ENCODE data around the gene ATP9B. TPM values are rescaled to one million over a fixed set of nuclear protein-coding genes. Genes with fewer than 3 reads are reported as not detected.

ATP9B gene
- total RNA-seq, 1 experiment from 2014 or later = 17.8 TPM

DNA sequence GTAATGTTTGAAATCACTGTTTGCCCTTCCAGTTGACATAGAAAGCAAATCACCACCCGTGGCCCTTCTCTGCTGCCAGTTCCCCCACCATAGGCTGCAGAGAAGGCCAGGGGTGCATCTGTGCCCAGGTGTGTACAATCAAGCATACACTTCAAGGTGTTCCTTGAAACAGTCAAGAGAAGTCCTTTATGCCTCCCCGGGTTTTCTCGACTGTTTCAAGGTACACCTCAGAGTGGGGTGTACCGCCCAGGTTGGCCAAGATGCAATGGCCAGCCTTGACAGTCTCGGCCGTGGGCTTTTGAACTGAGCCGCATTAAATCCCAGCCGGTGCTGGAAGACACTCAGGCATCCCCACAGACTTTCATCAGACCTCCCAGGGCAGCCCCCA lies 21.0 kb upstream of the ATP9B start:
- ChIA-PET RAD21 (ENCODE audit: low non-redundant PET in 1 of 2, low total read pairs in 2 of 2, uncharacterized antibody in 2 of 2, unreplicated experiment in 2 of 2) (no interaction called here), POLR2A (no interaction called here), CTCF (no interaction called here)
- no peak for TF ChIP-seq EGR1 (IDR thresholded peaks at IDR 0.05; ENCODE audit: low read depth)
- TF ChIP-seq ELF1 (IDR thresholded peaks at IDR 0.05; ENCODE audit: borderline replicate concordance, low read depth) = no peak
- no peaks in the 10 kb centered on the region; the same call in 1 of the 2 replicates for H3K27me3 ChIP-seq (ENCODE audit: insufficient read depth, low read length)
- H3K4me3 ChIP-seq (replicated peaks in 1 of 2; ENCODE audit: low read depth in 1 of 2, low read length in 2 of 2) = no peak overlapping the region
- H3K9me3 ChIP-seq (ENCODE audit: control insufficient read depth in 1 of 2, insufficient read depth in 1 of 2, low read depth in 1 of 2, low read length in 2 of 2) = no peaks in the 10 kb centered on the region
- H3K4me2 ChIP-seq (ENCODE audit: low read length) = peak overlapping the region; percentile 30; the same call in 1 of the 2 replicates
- no peaks in the 10 kb centered on the region for H3K9me2 ChIP-seq (ENCODE audit: insufficient read depth)
- peak overlapping the region; percentile 26 for H2AFZ ChIP-seq (ENCODE audit: low read depth, low read length, poor library complexity, severe bottlenecking)
- no peak overlapping the region for H3K27ac ChIP-seq (ENCODE audit: low read depth, low read length)
- 0 out of 2 replicates have a peak, but pooled peaks have one; percentile 14 for ATAC-seq
- no peaks in the 10 kb centered on the region for H4K20me1 ChIP-seq (ENCODE audit: insufficient read depth)
- no peak overlapping the region for H3K9ac ChIP-seq (ENCODE audit: low read length)
- DNase-seq (ENCODE audit: low read depth, low spot score) = no peak
- intact Hi-C loops (cut with micrococcal nuclease) = no loop called here
- BruUV-seq (replicated peaks) = no TSS peak
- peaks cover 0 to 6% of the 10 kb centered on the region in 2 experiments; a peak in 3 of 4 replicates for H3K4me1 ChIP-seq (ENCODE audit: control insufficient read depth in 1 of 2, insufficient read depth in 2 of 2, low read length in 2 of 2)
- H3K36me3 ChIP-seq (ENCODE audit: control insufficient read depth in 1 of 2, insufficient read depth in 2 of 2, low read length in 2 of 2) = no peaks in the 10 kb centered on the region
- H3K79me2 ChIP-seq (ENCODE audit: insufficient read depth, low read length) = no peaks in the 10 kb centered on the region

DNA sequence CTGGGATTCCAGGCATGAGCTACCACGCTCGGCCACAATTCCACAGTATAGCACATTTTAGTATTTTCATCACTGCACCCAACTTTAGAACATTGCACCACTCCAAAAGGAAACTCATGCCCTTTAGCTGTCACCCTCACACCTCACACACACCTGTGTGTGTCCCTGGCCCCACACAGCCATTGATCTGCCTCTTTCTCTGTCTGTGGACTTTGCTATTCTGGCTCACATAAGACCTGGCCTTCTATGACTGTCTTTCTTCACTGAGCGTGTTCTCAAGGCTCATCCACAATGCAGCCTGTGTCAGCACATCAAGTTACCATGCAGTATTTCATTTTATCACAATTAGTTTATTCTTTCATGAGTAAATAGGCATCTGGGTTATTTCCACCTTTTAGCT lies 19.7 kb upstream of the ATP9B start:
- Histone ChIP-seq H3K4me1 (ENCODE audit: control insufficient read depth in 1 of 2, insufficient read depth in 2 of 2, low read length in 2 of 2) (peaks cover 0 to 6% of the 10 kb centered on the region in 2 experiments; a peak in 3 of 4 replicates), H3K9me3 (ENCODE audit: control insufficient read depth in 1 of 2, insufficient read depth in 1 of 2, low read depth in 1 of 2, low read length in 2 of 2) (no peaks in the 10 kb centered on the region), H3K4me3 (replicated peaks in 1 of 2; ENCODE audit: low read depth in 1 of 2, low read length in 2 of 2) (no peak overlapping the region), H3K79me2 (ENCODE audit: insufficient read depth, low read length) (no peaks in the 10 kb centered on the region), H3K4me2 (ENCODE audit: low read length) (no peak overlapping the region), H3K9me2 (ENCODE audit: insufficient read depth) (no peaks in the 10 kb centered on the region), H3K9ac (ENCODE audit: low read length) (no peak overlapping the region), H4K20me1 (ENCODE audit: insufficient read depth) (no peaks in the 10 kb centered on the region), H3K27me3 (ENCODE audit: insufficient read depth, low read length) (no peaks in the 10 kb centered on the region; the same call in 1 of the 2 replicates), H2AFZ (ENCODE audit: low read depth, low read length, poor library complexity, severe bottlenecking) (no peak overlapping the region), H3K36me3 (ENCODE audit: control insufficient read depth in 1 of 2, insufficient read depth in 2 of 2, low read length in 2 of 2) (no peaks in the 10 kb centered on the region), H3K27ac (ENCODE audit: low read depth, low read length) (no peak overlapping the region)
- no peak for DNase-seq (ENCODE audit: low read depth, low spot score)
- TF ChIP-seq JUND (IDR thresholded peaks at IDR 0.05) (no peak), SRF (IDR thresholded peaks at IDR 0.05; ENCODE audit: low read depth) (no peak), ZFX (IDR thresholded peaks at IDR 0.05) (no peak), POLR2A (IDR thresholded peaks at IDR 0.05; ENCODE audit: borderline replicate concordance, extremely low read depth, insufficient read depth, insufficient read length) (no peak), EZH2 (IDR thresholded peaks at IDR 0.05) (no peak), SIN3A (IDR thresholded peaks at IDR 0.05; ENCODE audit: low read depth) (no peak), POLR2AphosphoS5 (IDR thresholded peaks at IDR 0.05; ENCODE audit: low read depth, low read length) (no peak)
- TF ChIP-seq, protein P1, sequence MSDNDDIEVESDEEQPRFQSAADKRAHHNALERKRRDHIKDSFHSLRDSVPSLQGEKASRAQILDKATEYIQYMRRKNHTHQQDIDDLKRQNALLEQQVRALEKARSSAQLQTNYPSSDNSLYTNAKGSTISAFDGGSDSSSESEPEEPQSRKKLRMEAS (IDR thresholded peaks at IDR 0.05) = no peak
- TF ChIP-seq, protein P2, sequence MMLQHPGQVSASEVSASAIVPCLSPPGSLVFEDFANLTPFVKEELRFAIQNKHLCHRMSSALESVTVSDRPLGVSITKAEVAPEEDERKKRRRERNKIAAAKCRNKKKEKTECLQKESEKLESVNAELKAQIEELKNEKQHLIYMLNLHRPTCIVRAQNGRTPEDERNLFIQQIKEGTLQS (IDR thresholded peaks at IDR 0.05) = no peak
- intact Hi-C loops (cut with micrococcal nuclease) = no loop called here
- ATAC-seq = no peak
- ChIA-PET RAD21 (ENCODE audit: low non-redundant PET in 1 of 2, low total read pairs in 2 of 2, uncharacterized antibody in 2 of 2, unreplicated experiment in 2 of 2) (no interaction called here), CTCF (no interaction called here), POLR2A (no interaction called here)
- no TSS peak for BruUV-seq (replicated peaks)

Data from HCT116 (cell line).